CD4-positive, alpha-beta T cell (primary cell): ENCODE results near the gene PARD3B. TPM values are rescaled to one million over a fixed set of nuclear protein-coding genes. Genes with fewer than 3 reads are reported as not detected.

Source experiments
- ATAC-seq: fragments of 200-7000 bp; cut with Tn5 transposase; one replicate; pipeline ENCODE4 v1.10.0; 2022; ENCODE audit warnings: mild to moderate bottlenecking; ENCODE audit not compliant: poor library complexity
- CTCF ChIA-PET: fragments of 350-600 bp; sonication (Branson Sonifier 250); formaldehyde crosslinking; loops from one replicate; lab custom pipeline; 2021; ENCODE audit warnings: antibody characterized with exemption, inconsistent platforms; lab: Charles Lee
- POLR2A ChIA-PET: fragments of 350-600 bp; sonication (Branson Sonifier 250); formaldehyde crosslinking; loops from one replicate; lab custom pipeline; 2021; ENCODE audit warnings: antibody characterized with exemption, inconsistent platforms; lab: Charles Lee
- DNase-seq, 14 experiments: peaks; one replicate each; pipeline ENCODE4 v3.0.0-alpha.2; 2013 to 2020; ENCODE audit warnings: mixed read lengths in 2 of 14
- H3K27ac ChIP-seq, 2 donors: one replicate each; pipeline versions ENCODE4 v1.5.1 to v1.7.0; 2013; ENCODE audit warnings: low read length in 2 of 2, low read depth in 1 of 2, mild to moderate bottlenecking in 1 of 2
- H3K27me3 ChIP-seq, 2 experiments: 1 replicate in 1 of 2; 2 replicates in 1 of 2; pipeline versions ENCODE4 v1.6.1 to v1.7.0; 2013; ENCODE audit warnings: low read length in 2 of 2, control low read depth in 1 of 2, mild to moderate bottlenecking in 1 of 2, moderate library complexity in 1 of 2; ENCODE audit not compliant: insufficient read depth in 2 of 2, control insufficient read depth in 1 of 2
- H3K36me3 ChIP-seq: one replicate; pipeline ENCODE4 v1.6.1; 2013; ENCODE audit warnings: low read length, control low read depth; ENCODE audit not compliant: insufficient read depth
- H3K4me1 ChIP-seq: one replicate; pipeline ENCODE4 v1.6.1; 2013; ENCODE audit warnings: low read length, control low read depth; ENCODE audit not compliant: insufficient read depth
- H3K4me3 ChIP-seq: one replicate; pipeline ENCODE4 v1.5.1; 2013; ENCODE audit warnings: mild to moderate bottlenecking, low read length, moderate library complexity
- H3K9me3 ChIP-seq, 2 experiments: 1 replicate in 1 of 2; 2 replicates in 1 of 2; pipeline versions ENCODE4 v1.6.1 to v1.7.0; 2013; ENCODE audit warnings: low read length in 2 of 2, mild to moderate bottlenecking in 2 of 2, control low read depth in 1 of 2, moderate library complexity in 1 of 2; ENCODE audit not compliant: control insufficient read depth in 1 of 2, insufficient read depth in 1 of 2
- H3K27ac Mint-ChIP-seq: one replicate; pipeline ENCODE4 v1.8.0; 2020; ENCODE audit warnings: mixed read lengths
- H3K27me3 Mint-ChIP-seq: one replicate; pipeline ENCODE4 v1.8.0; 2021; ENCODE audit warnings: mixed read lengths
- H3K36me3 Mint-ChIP-seq: one replicate; pipeline ENCODE4 v1.8.0; 2021; ENCODE audit warnings: low read depth, mixed read lengths
- H3K4me1 Mint-ChIP-seq: one replicate; pipeline ENCODE4 v1.8.0; 2021; ENCODE audit warnings: low read depth, mixed read lengths
- H3K4me3 Mint-ChIP-seq: one replicate; pipeline ENCODE4 v1.8.0; 2020; ENCODE audit warnings: mild to moderate bottlenecking, mixed read lengths
- H3K9me3 Mint-ChIP-seq: one replicate; pipeline ENCODE4 v1.8.0; 2020; ENCODE audit warnings: mixed read lengths
- intact Hi-C, 2 experiments: fragments of 100-400 bp; cut with DNase I in 1 of 2; cut with micrococcal nuclease in 1 of 2; formaldehyde crosslinking; loops; one replicate each; pipeline versions ENCODE4 v1.15.1 to v1.9.0; 2023 to 2025; cut with DNase I, micrococcal nuclease
- total RNA-seq, 174 experiments: library from RNA in 2 of 174; stranded (reverse) in 2 of 174; gene quantifications; one replicate each; pipeline ENCODE4 v1.2.3 and lab custom pipeline; 2021 to 2026
- TF ChIP-seq, protein P1 (sequence below): fragments of 200-600 bp; IDR thresholded peaks from one replicate; pipeline ENCODE4 v1.8.0; 2022; ENCODE audit warnings: antibody characterized with exemption, mild to moderate bottlenecking

PARD3B gene
- total RNA-seq, 2 experiments from 2014 or later: 0.87 to 1.9 TPM

DNA sequence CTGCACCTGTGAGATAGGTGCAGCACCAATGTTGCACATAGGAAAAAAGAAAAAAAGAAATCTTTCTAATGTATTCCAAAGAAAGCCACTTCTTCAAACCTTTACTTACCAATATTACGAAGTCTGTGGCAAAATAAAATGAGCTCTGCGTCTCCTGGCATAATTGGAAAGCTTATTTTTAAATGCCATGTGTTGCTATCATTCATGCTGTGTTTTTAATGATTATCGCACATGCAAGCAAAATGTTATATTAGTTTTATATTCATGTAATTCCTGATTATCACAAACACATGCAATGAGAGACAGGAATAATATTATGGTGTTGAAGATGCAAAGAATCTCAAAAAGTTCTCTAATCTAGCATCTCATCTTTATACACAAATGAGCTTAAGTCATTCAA lies 47.0 kb upstream of the PARD3B start:
- POLR2A ChIA-PET: no interaction called here
- H3K4me1 ChIP-seq: no peaks in the 10 kb centered on the region
- DNase-seq (no peak), ATAC-seq (no peak)
- TF ChIP-seq, protein P1, sequence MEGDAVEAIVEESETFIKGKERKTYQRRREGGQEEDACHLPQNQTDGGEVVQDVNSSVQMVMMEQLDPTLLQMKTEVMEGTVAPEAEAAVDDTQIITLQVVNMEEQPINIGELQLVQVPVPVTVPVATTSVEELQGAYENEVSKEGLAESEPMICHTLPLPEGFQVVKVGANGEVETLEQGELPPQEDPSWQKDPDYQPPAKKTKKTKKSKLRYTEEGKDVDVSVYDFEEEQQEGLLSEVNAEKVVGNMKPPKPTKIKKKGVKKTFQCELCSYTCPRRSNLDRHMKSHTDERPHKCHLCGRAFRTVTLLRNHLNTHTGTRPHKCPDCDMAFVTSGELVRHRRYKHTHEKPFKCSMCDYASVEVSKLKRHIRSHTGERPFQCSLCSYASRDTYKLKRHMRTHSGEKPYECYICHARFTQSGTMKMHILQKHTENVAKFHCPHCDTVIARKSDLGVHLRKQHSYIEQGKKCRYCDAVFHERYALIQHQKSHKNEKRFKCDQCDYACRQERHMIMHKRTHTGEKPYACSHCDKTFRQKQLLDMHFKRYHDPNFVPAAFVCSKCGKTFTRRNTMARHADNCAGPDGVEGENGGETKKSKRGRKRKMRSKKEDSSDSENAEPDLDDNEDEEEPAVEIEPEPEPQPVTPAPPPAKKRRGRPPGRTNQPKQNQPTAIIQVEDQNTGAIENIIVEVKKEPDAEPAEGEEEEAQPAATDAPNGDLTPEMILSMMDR: no peak
- peaks cover 11% of the 10 kb centered on the region for H3K27me3 Mint-ChIP-seq
- H3K36me3 Mint-ChIP-seq: no peaks in the 10 kb centered on the region
- CTCF ChIA-PET: no interaction called here
- H3K9me3 ChIP-seq: no peaks in the 10 kb centered on the region
- intact Hi-C loops: no loop called here
- H3K4me3 ChIP-seq: no peak overlapping the region
- no peak overlapping the region for H3K4me3 Mint-ChIP-seq
- H3K27me3 ChIP-seq: peaks cover 0 to 3% of the 10 kb centered on the region in 2 experiments
- H3K9me3 Mint-ChIP-seq: no peaks in the 10 kb centered on the region
- H3K27ac Mint-ChIP-seq: no peak overlapping the region
- H3K36me3 ChIP-seq: no peaks in the 10 kb centered on the region
- H3K27ac ChIP-seq: no peak overlapping the region
- no peaks in the 10 kb centered on the region for H3K4me1 Mint-ChIP-seq

DNA sequence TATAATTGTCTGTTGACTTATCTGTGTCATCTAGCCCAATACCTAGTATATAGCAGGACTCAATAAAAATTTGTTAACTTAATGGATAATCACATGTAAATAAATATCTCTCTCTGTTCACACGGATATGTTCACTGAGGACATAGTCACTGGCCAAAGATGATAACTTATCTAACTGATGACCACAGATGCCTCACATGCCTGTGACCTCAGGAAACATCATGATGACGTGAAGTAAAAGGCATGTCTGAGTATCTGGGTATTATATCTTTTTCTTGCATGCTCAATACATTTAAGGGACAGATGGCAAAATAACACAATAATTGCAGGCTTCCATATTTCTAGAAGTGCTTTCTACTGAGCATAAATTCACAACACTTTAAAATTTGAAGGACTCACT lies 41.4 kb upstream of the PARD3B start:
- no peaks in the 10 kb centered on the region for H3K27me3 ChIP-seq
- DNase-seq (no peak), ATAC-seq (no peak)
- no peak overlapping the region for H3K4me3 ChIP-seq
- no peak overlapping the region for H3K27ac ChIP-seq
- peaks cover 7% of the 10 kb centered on the region for H3K27me3 Mint-ChIP-seq
- ChIA-PET POLR2A (no interaction called here), CTCF (no interaction called here)
- no peak overlapping the region for H3K27ac Mint-ChIP-seq
- no peak overlapping the region for H3K4me3 Mint-ChIP-seq
- no peaks in the 10 kb centered on the region for H3K4me1 ChIP-seq
- H3K36me3 ChIP-seq: no peaks in the 10 kb centered on the region
- no peaks in the 10 kb centered on the region for H3K36me3 Mint-ChIP-seq
- H3K4me1 Mint-ChIP-seq: no peaks in the 10 kb centered on the region
- no peaks in the 10 kb centered on the region for H3K9me3 Mint-ChIP-seq
- intact Hi-C loops: no loop called here
- H3K9me3 ChIP-seq: no peaks in the 10 kb centered on the region
- TF ChIP-seq, protein P1: no peak

DNA sequence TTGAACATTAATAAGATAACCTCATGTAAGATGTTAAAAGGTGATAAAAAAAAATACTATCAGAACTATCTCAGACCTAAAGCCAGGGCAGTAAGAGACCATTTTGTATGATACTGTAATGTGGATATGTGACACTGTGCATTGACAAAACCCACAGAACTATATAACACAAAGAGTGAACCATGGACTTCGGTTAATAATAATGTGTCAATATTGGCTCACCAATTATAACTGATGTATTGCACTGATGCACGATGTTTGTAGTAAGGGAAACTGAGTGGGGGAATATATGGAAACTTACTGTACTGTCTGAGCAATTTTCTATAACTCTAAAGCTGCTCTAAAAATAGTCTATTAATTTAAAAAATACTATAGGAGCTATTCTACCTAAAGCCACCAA lies 40.7 kb upstream of the PARD3B start:
- H3K27ac Mint-ChIP-seq: no peak overlapping the region
- H3K4me3 Mint-ChIP-seq: no peak overlapping the region
- no peaks in the 10 kb centered on the region for H3K9me3 ChIP-seq
- H3K27ac ChIP-seq: no peak overlapping the region
- ChIA-PET CTCF (no interaction called here), POLR2A (no interaction called here)
- H3K4me3 ChIP-seq: no peak overlapping the region
- H3K36me3 ChIP-seq: no peaks in the 10 kb centered on the region
- intact Hi-C loops: no loop called here
- no peaks in the 10 kb centered on the region for H3K9me3 Mint-ChIP-seq
- TF ChIP-seq, protein P1: no peak
- H3K27me3 Mint-ChIP-seq: peaks cover 7% of the 10 kb centered on the region
- no peaks in the 10 kb centered on the region for H3K27me3 ChIP-seq
- H3K4me1 ChIP-seq: no peaks in the 10 kb centered on the region
- ATAC-seq (no peak), DNase-seq (no peak)
- H3K4me1 Mint-ChIP-seq: no peaks in the 10 kb centered on the region
- H3K36me3 Mint-ChIP-seq: no peaks in the 10 kb centered on the region
